GM18526 (cell line): Measurements from ENCODE around the gene DCAKD.
A peak's percentile ranks its signal among the peaks of the same experiment; 100 is the strongest.

Experiments used
- POLR2A ChIP-seq: IDR thresholded peaks from 3 replicates; pipeline ENCODE4 v1.6.1; 2011; ENCODE audit not compliant: insufficient read length; ENCODE audit errors: extremely low read depth

The DCAKD gene

GRCh38 chr17:45081047-45081703 is 29.7 kb upstream of the DCAKD start:
- no peak for TF ChIP-seq POLR2A

GRCh38 chr17:45077643-45078042 is 26.2 kb upstream of the DCAKD start:
- no peak for TF ChIP-seq POLR2A

GRCh38 chr17:45073414-45074070 is 22.1 kb upstream of the DCAKD start:
- TF ChIP-seq POLR2A = no peak

- TF ChIP-seq POLR2A = no peak
These were observed 19.4 kb upstream of the DCAKD start for GRCh38 chr17:45070809-45071208.

GRCh38 chr17:45070001-45070400 is 18.6 kb upstream of the DCAKD start:
- no peak for TF ChIP-seq POLR2A

GRCh38 chr17:45067637-45068036 is 16.2 kb upstream of the DCAKD start:
- TF ChIP-seq POLR2A = no peak

- TF ChIP-seq POLR2A = no peak
These were observed 11.8 kb upstream of the DCAKD start for GRCh38 chr17:45063198-45063597.

- no peak for TF ChIP-seq POLR2A
These were observed 10.3 kb upstream of the DCAKD start for GRCh38 chr17:45061606-45062205.

GRCh38 chr17:45060797-45061605 is 9.6 kb upstream of the DCAKD start, which contains the start of gene NMT1:
Gene NMT1, plus strand, starts transcription at chr17:45061317. Its CDS starts 13 bp downstream, at chr17:45061330.
- TF ChIP-seq POLR2A = peak; percentile 87

GRCh38 chr17:45060382-45060796 is 9.0 kb upstream of the DCAKD start:
- TF ChIP-seq POLR2A = no peak

- no peak for TF ChIP-seq POLR2A
These were observed 780 bp upstream of the DCAKD start for GRCh38 chr17:45052052-45052772.

- TF ChIP-seq POLR2A = no peak
These were observed 862 bp downstream of the DCAKD start for GRCh38 chr17:45050481-45051059.

GRCh38 chr17:45048795-45049563 is 2.5 kb downstream of the DCAKD start:
- TF ChIP-seq POLR2A = no peak

GRCh38 chr17:45046537-45047125 is 4.8 kb downstream of the DCAKD start:
- no peak for TF ChIP-seq POLR2A
